GM18867 (cell line): ENCODE results near the gene RPL41.
A peak's percentile ranks its signal among the peaks of the same experiment; 100 is the strongest.
"Not testable (repeated sequence)": the region's sequence is repeated elsewhere in the genome, so short reads cannot be mapped to it uniquely, and the experiment has no call there.

Experiments used
- ATAC-seq: cut with Tn5 transposase; IDR thresholded peaks from one replicate; pipeline ENCODE4 v1.9.1; 2021; ENCODE audit warnings: mild to moderate bottlenecking, moderate library complexity; ENCODE audit not compliant: unreplicated experiment

Gene RPL41

GRCh38 chr12:56102683-56103065 lies 13.8 kb upstream of the RPL41 start:
- ATAC-seq = no peak

DNA sequence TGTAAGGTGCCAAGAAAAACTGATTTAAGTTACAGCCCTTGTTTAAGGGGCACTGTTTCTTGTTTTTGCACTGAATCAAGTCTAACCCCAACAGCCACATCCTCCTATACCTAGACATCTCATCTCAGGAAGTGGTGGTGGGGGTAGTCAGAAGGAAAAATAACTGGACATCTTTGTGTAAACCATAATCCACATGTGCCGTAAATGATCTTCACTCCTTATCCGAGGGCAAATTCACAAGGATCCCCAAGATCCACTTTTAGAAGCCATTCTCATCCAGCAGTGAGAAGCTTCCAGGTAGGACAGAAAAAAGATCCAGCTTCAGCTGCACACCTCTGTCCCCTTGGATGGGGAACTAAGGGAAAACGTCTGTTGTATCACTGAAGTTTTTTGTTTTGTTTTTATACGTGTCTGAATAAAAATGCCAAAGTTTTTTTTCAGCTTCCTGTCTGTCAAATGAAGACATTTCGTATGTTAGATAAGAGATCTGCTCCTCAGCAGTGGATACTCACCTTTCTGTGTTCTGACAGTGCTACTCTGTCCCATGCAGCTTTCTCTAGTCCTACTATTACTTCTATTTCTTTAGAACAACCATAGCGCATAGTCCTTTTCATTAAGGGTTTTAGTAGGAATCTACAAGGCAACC lies 13.2 kb upstream of the RPL41 start:
- no peak for ATAC-seq

DNA sequence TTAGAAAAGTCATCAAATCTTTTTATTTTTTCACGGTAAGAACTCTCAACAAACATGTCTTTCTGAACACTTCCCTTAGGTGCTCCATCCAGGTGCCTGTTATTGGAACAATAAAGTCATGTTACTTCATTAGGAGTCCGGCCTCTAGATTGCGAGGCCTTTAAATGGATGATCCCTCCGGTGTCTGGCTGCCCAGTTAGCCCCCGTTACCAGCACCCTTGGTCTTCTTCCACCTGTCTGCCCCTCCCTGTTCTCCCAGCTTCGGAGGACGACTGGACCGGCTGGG lies 12.7 kb upstream of the RPL41 start:
- ATAC-seq = no peak

GRCh38 chr12:56104109-56104814 lies 12.2 kb upstream of the RPL41 start, which contains the start of gene PA2G4:
Gene PA2G4, plus strand, starts transcription at chr12:56104559. Its CDS starts 179 bp downstream, at chr12:56104738.
- ATAC-seq = peak; percentile 95

GRCh38 chr12:56104815-56105608 lies 11.4 kb upstream of the RPL41 start:
- peak; percentile 17 for ATAC-seq

GRCh38 chr12:56105609-56105902 lies 10.9 kb upstream of the RPL41 start:
- ATAC-seq = no peak

DNA sequence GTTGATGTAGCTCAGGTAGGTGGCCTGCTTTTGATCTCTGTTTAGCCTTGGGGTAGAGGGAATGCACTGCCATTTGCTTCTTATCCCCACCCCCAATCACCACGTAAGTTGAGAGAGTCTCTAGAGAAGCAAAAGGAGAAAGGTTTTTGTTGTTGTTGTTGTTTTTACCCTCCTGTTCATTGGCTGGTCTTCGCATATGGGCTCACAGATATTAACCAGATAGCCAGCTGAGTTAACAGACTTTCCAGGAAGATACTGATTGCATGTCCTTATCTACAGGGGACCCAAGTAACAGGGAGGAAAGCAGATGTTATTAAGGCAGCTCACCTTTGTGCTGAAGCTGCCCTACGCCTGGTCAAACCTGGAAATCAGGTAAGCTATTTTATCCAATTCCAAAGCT lies 9.2 kb upstream of the RPL41 start:
- no peak for ATAC-seq

- no peak for ATAC-seq
These were observed 5.9 kb upstream of the RPL41 start for GRCh38 chr12:56110571-56110970.

- ATAC-seq = no peak
These were observed 2.3 kb upstream of the RPL41 start for GRCh38 chr12:56114084-56114483.

DNA sequence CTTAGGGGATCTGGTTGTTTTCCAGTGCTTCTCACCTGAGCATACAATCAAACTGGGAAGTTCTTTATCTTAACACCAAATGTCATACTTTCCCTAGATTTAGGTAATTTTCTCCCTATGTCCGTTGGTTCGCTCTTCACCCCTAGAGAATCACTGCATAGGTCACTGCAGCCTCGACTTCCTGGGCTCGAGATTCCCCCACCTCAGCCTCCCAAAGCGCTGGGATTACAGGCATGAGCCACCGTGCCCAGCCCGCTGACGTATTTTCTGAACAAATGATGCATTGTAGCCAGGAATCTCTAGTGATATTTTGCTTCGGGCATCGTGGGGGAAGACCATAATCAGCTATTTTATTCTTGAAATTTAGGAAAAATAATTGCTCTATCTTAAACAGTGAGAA lies 1.1 kb upstream of the RPL41 start:
- no peak for ATAC-seq

DNA sequence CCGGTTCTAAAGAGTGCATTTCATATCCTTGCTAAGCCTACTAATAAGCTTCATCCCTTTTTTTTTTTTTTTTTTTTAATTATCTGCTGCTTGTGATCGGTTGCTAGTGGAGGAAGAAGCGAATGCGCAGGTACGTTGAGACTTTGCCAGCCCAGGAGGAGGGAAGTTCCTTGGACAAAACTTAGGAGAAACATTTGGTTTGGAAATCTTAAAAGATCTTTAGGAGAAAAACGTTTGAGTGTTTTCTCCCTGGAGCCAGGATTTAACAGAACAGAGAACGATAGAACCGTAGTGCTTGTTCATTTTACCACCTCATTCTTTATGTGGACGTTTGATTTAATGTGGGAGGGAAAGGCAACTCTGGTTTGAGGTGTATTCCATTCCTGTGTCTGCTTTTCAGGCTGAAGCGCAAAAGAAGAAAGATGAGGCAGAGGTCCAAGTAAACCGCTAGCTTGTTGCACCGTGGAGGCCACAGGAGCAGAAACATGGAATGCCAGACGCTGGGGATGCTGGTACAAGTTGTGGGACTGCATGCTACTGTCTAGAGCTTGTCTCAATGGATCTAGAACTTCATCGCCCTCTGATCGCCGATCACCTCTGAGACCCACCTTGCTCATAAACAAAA lies 761 bp downstream of the RPL41 start:
- not testable (repeated sequence) for ATAC-seq

DNA sequence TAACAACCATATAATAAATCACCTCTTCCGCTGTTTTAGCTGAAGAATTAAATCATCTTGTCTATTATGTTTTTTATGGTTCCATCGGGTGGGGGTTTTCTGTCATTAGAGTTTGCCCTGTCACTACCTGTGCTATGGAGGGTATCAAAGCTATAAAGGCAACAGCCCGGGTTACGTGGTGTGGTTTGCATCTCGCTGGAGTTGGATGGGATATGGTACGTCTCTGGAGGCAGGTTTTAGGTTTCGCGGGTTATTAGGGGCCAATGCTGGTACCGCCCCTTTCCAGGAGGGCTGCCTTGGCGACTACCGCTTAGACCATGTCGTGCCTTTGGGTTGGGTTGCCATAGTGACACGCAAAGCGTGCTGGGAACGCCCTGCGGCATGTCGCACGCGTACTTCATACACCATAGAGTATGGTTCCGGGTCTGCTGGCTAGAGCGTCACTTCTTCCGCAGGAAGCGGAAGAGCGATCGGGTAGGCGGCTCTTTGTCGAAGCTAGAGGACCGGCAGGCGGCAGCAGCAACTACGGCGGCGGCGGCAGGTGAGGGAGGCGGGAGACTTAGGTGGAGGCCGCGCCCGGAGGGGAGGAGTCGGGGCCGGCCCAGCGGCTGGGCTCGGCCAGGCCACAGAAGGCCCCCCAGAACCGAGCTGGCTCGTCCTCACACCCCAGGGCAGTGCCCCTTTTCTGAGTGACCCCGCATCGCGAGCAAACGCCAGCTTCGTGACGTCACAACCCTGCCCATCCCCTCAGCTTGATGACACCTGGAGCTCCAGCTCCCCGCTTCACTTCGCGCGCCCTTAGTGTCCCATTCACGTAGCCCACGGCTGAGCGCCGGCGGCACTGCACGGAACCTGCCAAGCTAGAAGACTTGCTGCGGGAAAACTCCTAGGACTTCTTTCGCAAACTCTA lies 1.6 kb downstream of the RPL41 start, which contains the start of gene ZC3H10:
ZC3H10 (plus strand) TSS at position 489 of the 910 bp plus-strand sequence. CDS start 2,297 bp downstream, outside the sequence.
- ATAC-seq = peak; percentile 82

DNA sequence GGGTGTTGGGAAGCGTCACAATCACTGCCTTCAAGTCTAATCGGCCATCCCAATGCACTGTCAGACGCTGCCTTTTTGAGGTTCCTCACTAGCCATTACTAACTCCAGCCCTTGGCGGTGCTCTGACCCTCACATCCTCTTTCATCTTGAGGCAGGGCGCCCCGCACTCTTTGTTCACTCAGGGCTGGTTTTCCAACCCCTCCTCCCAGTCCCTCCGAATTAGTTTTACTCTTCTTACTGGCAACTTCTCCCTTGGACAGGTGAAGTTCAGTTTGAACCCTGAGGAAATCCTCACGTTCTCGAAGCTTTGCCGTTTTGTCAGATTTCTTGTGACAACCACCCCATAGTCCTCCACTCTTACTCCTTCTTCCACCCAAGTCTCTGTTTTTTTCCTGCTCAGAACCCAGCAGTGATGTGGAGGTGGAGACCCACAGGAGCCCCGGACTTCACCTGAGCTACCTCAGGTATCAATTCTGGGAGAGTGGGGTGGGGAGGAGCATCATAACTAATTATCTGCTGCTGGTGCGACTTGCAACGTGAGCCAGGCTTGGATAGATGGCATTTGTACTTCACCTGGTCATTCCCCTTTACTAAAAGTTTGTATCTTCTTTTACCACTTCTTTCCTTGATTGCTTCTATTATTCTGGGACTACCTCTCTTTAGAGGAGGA lies 2.4 kb downstream of the RPL41 start:
- ATAC-seq = peak; percentile 9

DNA sequence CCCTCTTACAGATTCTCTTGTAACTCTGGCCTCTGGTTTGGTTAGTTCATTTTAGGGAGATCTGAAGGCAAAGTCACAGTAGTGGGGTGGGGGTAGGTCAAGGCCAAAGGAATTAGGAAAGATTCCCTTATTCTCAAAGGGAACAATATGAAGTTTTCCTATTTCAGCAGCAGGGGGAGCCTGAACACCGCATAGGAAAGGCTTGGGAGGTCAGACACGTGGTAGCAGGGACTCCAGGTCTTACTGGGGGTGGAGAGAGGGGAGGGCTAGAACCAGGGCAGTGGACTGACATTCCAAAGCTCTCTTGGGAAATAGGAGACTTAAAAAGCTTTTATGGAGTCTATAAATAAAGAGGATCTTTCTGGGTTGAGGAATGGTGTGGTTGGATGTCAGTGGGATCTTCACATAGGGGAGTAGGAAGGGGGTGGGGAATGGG lies 2.9 kb downstream of the RPL41 start:
- no peak for ATAC-seq

- no peak for ATAC-seq
These were observed 3.9 kb downstream of the RPL41 start for GRCh38 chr12:56120158-56120846.

DNA sequence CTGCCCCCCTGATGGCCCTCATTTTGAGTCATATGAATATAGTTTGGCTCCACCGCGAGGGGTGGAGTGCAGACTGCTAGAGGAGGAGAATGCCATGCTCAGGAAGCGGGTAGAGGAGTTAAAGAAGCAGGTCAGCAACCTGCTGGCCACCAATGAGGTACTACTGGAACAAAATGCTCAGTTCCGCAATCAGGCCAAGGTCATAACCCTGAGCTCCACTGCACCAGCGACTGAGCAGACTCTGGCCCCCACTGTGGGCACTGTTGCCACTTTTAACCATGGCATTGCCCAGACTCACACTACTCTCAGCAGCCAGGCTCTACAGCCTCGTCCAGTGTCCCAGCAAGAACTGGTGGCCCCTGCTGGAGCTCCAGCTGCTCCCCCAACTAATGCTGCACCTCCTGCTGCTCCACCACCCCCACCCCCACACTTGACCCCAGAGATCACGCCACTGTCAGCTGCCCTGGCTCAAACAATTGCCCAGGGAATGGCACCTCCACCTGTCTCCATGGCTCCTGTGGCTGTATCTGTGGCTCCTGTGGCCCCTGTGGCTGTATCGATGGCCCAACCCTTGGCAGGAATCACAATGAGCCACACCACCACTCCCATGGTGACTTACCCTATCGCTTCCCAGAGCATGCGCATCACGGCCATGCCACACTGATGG lies 4.9 kb downstream of the RPL41 start:
- no peak for ATAC-seq

DNA sequence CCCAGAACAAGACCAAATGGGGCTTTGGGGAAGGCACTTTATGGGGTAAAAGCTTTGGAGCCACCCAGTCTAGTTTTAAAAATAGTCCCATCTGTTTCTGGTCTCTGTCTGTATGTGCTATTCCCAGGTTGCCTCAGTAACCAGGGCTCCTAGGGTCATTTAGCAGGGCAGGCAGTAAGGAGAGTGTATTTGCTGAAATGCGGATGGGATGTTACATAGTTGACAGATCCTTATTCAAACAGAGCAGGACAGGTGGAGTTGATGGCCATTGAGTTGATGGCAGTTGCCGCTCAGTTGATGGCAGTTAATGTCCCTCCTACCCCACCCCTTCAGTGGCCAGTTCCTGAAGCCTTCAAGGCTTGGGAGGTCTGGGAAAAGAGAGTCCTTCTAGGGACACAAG lies 6.2 kb downstream of the RPL41 start:
- no peak for ATAC-seq

- no peak for ATAC-seq
These were observed 7.7 kb downstream of the RPL41 start for GRCh38 chr12:56124133-56124532.

- ATAC-seq = no peak
These were observed 10.4 kb downstream of the RPL41 start for GRCh38 chr12:56126732-56127239.
